Measurements from ENCODE around the gene VTN. TPM values are rescaled to one million over a fixed set of nuclear protein-coding genes. Genes with fewer than 3 reads are reported as not detected.

The VTN gene
- total and polyA plus RNA-seq, 2 donors (not counting 3 experiments of a cell fraction or from before 2014, with no cell fraction given) = 1.1 TPM; not detected in 1

DNA sequence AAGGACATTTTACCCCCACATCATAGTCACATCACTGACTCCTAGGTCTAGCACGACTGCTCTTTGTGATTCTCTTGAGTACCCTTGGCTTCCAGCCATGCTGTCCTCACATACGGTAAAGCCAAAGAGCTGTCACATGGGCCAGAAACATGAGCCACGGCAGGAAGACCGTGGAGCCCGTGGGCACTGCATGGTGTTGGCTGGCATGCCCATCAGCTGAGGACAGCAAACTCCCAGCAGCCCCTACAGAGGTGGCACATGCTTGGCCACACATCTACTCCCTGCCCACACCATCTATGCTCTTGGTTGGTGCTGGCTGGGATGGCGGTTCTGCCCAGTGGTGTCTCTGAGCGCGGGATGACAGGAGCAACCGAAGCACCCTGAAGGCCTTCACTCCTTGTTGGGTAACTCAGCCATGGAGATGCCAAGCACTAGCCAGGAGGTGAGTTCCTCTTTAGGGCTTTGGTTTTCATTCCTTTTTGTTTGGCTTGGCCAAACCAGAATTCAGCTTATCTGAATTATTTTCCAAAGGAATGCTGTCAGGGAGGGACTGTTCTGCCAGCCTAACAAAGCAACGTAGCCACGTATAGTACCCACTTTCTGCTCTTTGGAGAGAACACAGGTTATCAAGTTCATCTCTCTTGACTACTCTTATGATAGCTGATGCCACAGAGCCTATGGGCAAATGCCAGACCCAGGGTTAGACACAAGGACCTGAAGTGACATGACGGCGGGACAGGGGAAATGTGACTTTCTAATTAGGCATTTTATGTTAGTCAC, 24.5 kb downstream of the VTN start:
- no TSS peak for BruUV-seq (replicated peaks)
- Histone ChIP-seq H3K4me1 (ENCODE audit: control insufficient read depth, extremely low read depth, insufficient read depth, low read length) (peaks cover 32% of the 10 kb centered on the region), H3K4me2 (ENCODE audit: insufficient read depth, low read length) (no peak overlapping the region), H3K4me3 (replicated peaks in 1 of 3; ENCODE audit: insufficient read depth in 1 of 3, low read depth in 1 of 3, low read length in 3 of 3) (no peak overlapping the region), H4K20me1 (replicated peaks; ENCODE audit: control insufficient read depth, extremely low read depth, insufficient read depth, low read length) (no peaks in the 10 kb centered on the region), H3K36me3 (ENCODE audit: control insufficient read depth in 2 of 2, extremely low read depth in 1 of 2, insufficient read depth in 2 of 2, low read length in 2 of 2) (peaks cover 25 to 47% of the 10 kb centered on the region in 2 experiments), H3K79me2 (ENCODE audit: control insufficient read depth, insufficient read depth, low read length) (no peaks in the 10 kb centered on the region), H3K27ac (ENCODE audit: insufficient read depth, low read depth, low read length) (peak overlapping the region; percentile 88), H3K27me3 (ENCODE audit: control insufficient read depth in 2 of 2, insufficient read depth in 2 of 2, low read length in 2 of 2) (no peaks in the 10 kb centered on the region), H2AFZ (ENCODE audit: low read depth, low read length) (no peak overlapping the region), H3K9me1 (replicated peaks; ENCODE audit: control insufficient read depth, extremely low read depth, insufficient read depth, low read length) (no peaks in the 10 kb centered on the region), H3K9me3 (replicated peaks; ENCODE audit: control insufficient read depth, insufficient read depth, low read length) (no peaks in the 10 kb centered on the region), H3K9ac (replicated peaks; ENCODE audit: extremely low read depth, insufficient read depth, low read length) (peak overlapping the region; percentile 60)
- TF ChIP-seq POLR2AphosphoS5 (IDR thresholded peaks at IDR 0.05; ENCODE audit: insufficient read depth, low read depth, low read length) = peak; percentile 15
- TF ChIP-seq POLR2A (IDR thresholded peaks at IDR 0.05; ENCODE audit: low read depth, low read length) = peak; percentile 35
- no peak for TF ChIP-seq EZH2 (IDR thresholded peaks at IDR 0.05; ENCODE audit: borderline replicate concordance, low read depth, low read length, severe bottlenecking)
- no peak for TF ChIP-seq GATA2 (IDR thresholded peaks at IDR 0.05; ENCODE audit: insufficient read depth, insufficient read length, low read depth, low read length)
- intact Hi-C loops (cut with micrococcal nuclease) (loop anchor here (2.0 kb wide), 1 partner anchor 71 kb away; no protein-coding TSS in a partner anchor), dilution Hi-C loops (cut with MboI; ENCODE audit: extremely low pct_ligation_motif_present, low sequenced_read_pairs) (no loop called here)
- DNase-seq (ENCODE audit: low read depth, low spot score) (peak; percentile 32), FAIRE-seq (peak; percentile 74)
- ChIA-PET CTCF (interaction anchor here (1.2 to 3.9 kb wide), 6 partner anchors 8 to 586 kb away, joined by 3 to 31 read pairs (median 17); partner anchors contain the start of genes IFT20, POLDIP2 and TNFAIP1), POLR2A (interaction anchor here (1.4 to 3.3 kb wide), 2 partner anchors 10 to 11 kb away, joined by 3 to 34 read pairs; partner anchors contain the start of genes IFT20 and TNFAIP1)

DNA sequence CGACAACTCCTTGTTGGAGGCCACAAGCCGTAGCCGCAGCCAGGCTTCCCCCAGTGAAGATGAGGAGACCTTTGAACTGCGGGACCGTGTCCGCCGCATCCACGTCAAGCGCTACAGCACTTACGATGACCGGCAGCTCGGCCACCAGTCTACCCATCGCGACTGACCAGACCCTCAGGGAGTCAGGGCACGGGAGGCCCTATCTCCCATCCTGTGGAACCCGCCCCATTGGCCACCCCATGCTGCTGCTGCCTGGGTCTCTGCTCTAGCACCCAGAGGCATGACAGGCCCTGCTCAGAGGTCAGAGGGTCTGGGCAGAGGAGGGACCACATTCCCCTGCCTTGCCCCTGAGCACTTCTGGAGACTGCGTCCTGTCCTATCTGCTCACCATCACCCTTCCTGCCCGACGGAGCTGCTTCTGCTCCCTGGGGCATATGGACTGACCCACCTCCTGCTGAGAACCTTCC, 25.6 kb downstream of the VTN start:
- intact Hi-C loops (cut with micrococcal nuclease) (no loop called here), dilution Hi-C loops (cut with MboI; ENCODE audit: extremely low pct_ligation_motif_present, low sequenced_read_pairs) (no loop called here)
- CTCF ChIA-PET = interaction anchor here (3.9 kb wide), 1 partner anchor 9 kb away, joined by 31 read pairs; the partner anchor contains the start of genes IFT20 and TNFAIP1
- no peak for TF ChIP-seq JUN (IDR thresholded peaks at IDR 0.05; ENCODE audit: borderline replicate concordance, insufficient read depth, insufficient read length, low read depth)
- TF ChIP-seq FOS (IDR thresholded peaks at IDR 0.05; ENCODE audit: borderline replicate concordance, insufficient read depth, low read length) = no peak
- TF ChIP-seq, protein P1, sequence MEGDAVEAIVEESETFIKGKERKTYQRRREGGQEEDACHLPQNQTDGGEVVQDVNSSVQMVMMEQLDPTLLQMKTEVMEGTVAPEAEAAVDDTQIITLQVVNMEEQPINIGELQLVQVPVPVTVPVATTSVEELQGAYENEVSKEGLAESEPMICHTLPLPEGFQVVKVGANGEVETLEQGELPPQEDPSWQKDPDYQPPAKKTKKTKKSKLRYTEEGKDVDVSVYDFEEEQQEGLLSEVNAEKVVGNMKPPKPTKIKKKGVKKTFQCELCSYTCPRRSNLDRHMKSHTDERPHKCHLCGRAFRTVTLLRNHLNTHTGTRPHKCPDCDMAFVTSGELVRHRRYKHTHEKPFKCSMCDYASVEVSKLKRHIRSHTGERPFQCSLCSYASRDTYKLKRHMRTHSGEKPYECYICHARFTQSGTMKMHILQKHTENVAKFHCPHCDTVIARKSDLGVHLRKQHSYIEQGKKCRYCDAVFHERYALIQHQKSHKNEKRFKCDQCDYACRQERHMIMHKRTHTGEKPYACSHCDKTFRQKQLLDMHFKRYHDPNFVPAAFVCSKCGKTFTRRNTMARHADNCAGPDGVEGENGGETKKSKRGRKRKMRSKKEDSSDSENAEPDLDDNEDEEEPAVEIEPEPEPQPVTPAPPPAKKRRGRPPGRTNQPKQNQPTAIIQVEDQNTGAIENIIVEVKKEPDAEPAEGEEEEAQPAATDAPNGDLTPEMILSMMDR (IDR thresholded peaks at IDR 0.05; ENCODE audit: extremely low read depth in 1 of 2, insufficient read depth in 1 of 2, low read depth in 1 of 2, low read length in 2 of 2) = no peak
- no peak for TF ChIP-seq GATA2 (IDR thresholded peaks at IDR 0.05; ENCODE audit: insufficient read depth, insufficient read length, low read depth, low read length)
- TF ChIP-seq, protein P2, sequence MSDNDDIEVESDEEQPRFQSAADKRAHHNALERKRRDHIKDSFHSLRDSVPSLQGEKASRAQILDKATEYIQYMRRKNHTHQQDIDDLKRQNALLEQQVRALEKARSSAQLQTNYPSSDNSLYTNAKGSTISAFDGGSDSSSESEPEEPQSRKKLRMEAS (IDR thresholded peaks at IDR 0.05; ENCODE audit: insufficient read depth, insufficient read length) = no peak
- no peak for TF ChIP-seq POLR2AphosphoS5 (IDR thresholded peaks at IDR 0.05; ENCODE audit: insufficient read depth, low read depth, low read length)
- TF ChIP-seq EZH2 (IDR thresholded peaks at IDR 0.05; ENCODE audit: borderline replicate concordance, low read depth, low read length, severe bottlenecking) = no peak
- TF ChIP-seq POLR2A (IDR thresholded peaks at IDR 0.05; ENCODE audit: low read depth, low read length) = no peak
- Histone ChIP-seq H3K27ac (ENCODE audit: insufficient read depth, low read depth, low read length) (no peak overlapping the region), H3K9me1 (replicated peaks; ENCODE audit: control insufficient read depth, extremely low read depth, insufficient read depth, low read length) (no peaks in the 10 kb centered on the region), H3K9me3 (replicated peaks; ENCODE audit: control insufficient read depth, insufficient read depth, low read length) (no peaks in the 10 kb centered on the region), H3K27me3 (ENCODE audit: control insufficient read depth in 2 of 2, insufficient read depth in 2 of 2, low read length in 2 of 2) (no peaks in the 10 kb centered on the region), H2AFZ (ENCODE audit: low read depth, low read length) (no peak overlapping the region), H3K9ac (replicated peaks; ENCODE audit: extremely low read depth, insufficient read depth, low read length) (no peak overlapping the region), H3K79me2 (ENCODE audit: control insufficient read depth, insufficient read depth, low read length) (peaks cover 8% of the 10 kb centered on the region), H4K20me1 (replicated peaks; ENCODE audit: control insufficient read depth, extremely low read depth, insufficient read depth, low read length) (no peaks in the 10 kb centered on the region), H3K4me2 (ENCODE audit: insufficient read depth, low read length) (no peak overlapping the region), H3K4me1 (ENCODE audit: control insufficient read depth, extremely low read depth, insufficient read depth, low read length) (peaks cover 32% of the 10 kb centered on the region), H3K4me3 (replicated peaks in 1 of 3; ENCODE audit: insufficient read depth in 1 of 3, low read depth in 1 of 3, low read length in 3 of 3) (no peak overlapping the region), H3K36me3 (ENCODE audit: control insufficient read depth in 2 of 2, extremely low read depth in 1 of 2, insufficient read depth in 2 of 2, low read length in 2 of 2) (peaks cover 29 to 53% of the 10 kb centered on the region in 2 experiments)
- FAIRE-seq (no peak), DNase-seq (ENCODE audit: low read depth, low spot score) (no peak)
- no TSS peak for BruUV-seq (replicated peaks)
- POLR2A ChIA-PET = interaction anchor here (3.3 kb wide), 1 partner anchor 9 kb away, joined by 34 read pairs; the partner anchor contains the start of genes IFT20 and TNFAIP1

All from endothelial cell of umbilical vein (primary cell).